ENCODE measurements around the gene FGFR1OP2. TPM values are rescaled to one million over a fixed set of nuclear protein-coding genes. Genes with fewer than 3 reads are reported as not detected.

FGFR1OP2 gene
- total and polyA plus RNA-seq, 2 of the 8 experiments (the other 6 are each of a cell fraction or from before 2014, with no cell fraction given), result 8.8 to 34.4 TPM

DNA sequence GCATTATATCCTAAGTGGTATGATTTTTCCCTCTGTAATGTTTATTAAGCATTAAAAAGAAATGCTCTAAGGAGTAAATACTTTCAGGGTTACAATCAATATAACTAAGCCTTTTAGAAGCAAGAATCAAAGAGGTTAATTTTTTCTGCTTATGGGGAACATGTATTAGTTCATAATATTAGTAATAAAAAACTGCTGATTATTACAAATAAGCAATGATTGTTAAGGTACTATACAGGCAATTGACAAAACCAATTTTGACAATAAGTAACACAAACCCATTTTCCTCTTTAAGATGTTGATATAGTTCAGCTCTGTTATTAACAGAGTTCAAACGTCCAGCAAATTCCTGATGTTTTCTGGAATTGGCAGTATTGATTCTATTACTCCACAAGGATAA, 32.2 kb upstream of the FGFR1OP2 start:
- POLR2A ChIA-PET (ENCODE audit: partially characterized antibody), result no interaction called here
- H4K20me1 ChIP-seq (replicated peaks in 1 of 2; ENCODE audit: control insufficient read depth in 1 of 2, insufficient read depth in 2 of 2, low read length in 2 of 2), result peaks cover 0 to 2% of the 10 kb centered on the region in 2 experiments

More for the DNA sequence above, 32.2 kb upstream of the FGFR1OP2 start:
- WGBS, 2 experiments (ENCODE audit: extremely low coverage in 1 of 2, insufficient coverage in 1 of 2, insufficient read length in 1 of 2, insufficient replicate concordance in 2 of 2, low coverage in 1 of 2, low lambda C conversion rate in 2 of 2, missing lambda C conversion rate in 1 of 2), result 96% methylated on average over 1 of the region's 1 CpG; no CpG with 5 or more reads in 1 of the 2 experiments
- Histone ChIP-seq H3K14ac (ENCODE audit: insufficient read length) (no peak overlapping the region), H3K4me1 (replicated peaks in 1 of 4; ENCODE audit: control insufficient read depth in 3 of 4, insufficient read depth in 4 of 4, low read length in 3 of 4) (no peaks in the 10 kb centered on the region), H3K27me3 (replicated peaks in 1 of 4; ENCODE audit: control insufficient read depth in 3 of 4, extremely low read depth in 1 of 4, insufficient read depth in 3 of 4, low read length in 3 of 4) (no peaks in the 10 kb centered on the region), H2BK20ac (ENCODE audit: low read length) (no peak overlapping the region), H2BK5ac (ENCODE audit: low read depth, low read length) (no peak overlapping the region), H4K8ac (ENCODE audit: extremely low read depth, insufficient read depth, low read length) (no peak overlapping the region), H2BK15ac (ENCODE audit: low read length) (no peak overlapping the region), H3K36me3 (ENCODE audit: control insufficient read depth in 2 of 4, insufficient read depth in 4 of 4, low read length in 3 of 4) (peaks cover under 1 to 43% (median 17%) of the 10 kb centered on the region in 4 experiments; a peak in 4 of 8 replicates), H3K9ac (replicated peaks in 1 of 4; ENCODE audit: extremely low read depth in 1 of 4, low read depth in 3 of 4, low read length in 3 of 4) (no peak overlapping the region), H2AFZ (ENCODE audit: low read length) (no peak overlapping the region), H3K56ac (replicated peaks; ENCODE audit: insufficient read length, low read depth, low read length) (no peak overlapping the region), H3K18ac (ENCODE audit: extremely low read depth, low read length) (no peak overlapping the region), H3K27ac (ENCODE audit: low read depth, low read length) (no peak overlapping the region), H3K4me2 (ENCODE audit: insufficient read depth in 1 of 2, low read depth in 2 of 2, low read length in 2 of 2) (no peak overlapping the region), H3K9me3 (ENCODE audit: insufficient read depth in 2 of 2, low read depth in 1 of 2, low read length in 1 of 2) (no peaks in the 10 kb centered on the region), H3K4ac (replicated peaks; ENCODE audit: insufficient read length, low read depth, low read length) (no peak overlapping the region), H3K79me2 (ENCODE audit: control insufficient read depth in 1 of 2, insufficient read depth in 2 of 2, low read length in 2 of 2) (no peaks in the 10 kb centered on the region), H3K79me1 (ENCODE audit: low read depth, low read length) (no peaks in the 10 kb centered on the region), H4K5ac (ENCODE audit: insufficient read length, low read depth, low read length) (no peak overlapping the region), H3K4me3 (ENCODE audit: extremely low read depth in 1 of 4, insufficient read depth in 2 of 4, low read depth in 3 of 4, low read length in 4 of 4) (no peak overlapping the region), H2BK120ac (replicated peaks; ENCODE audit: low read depth, low read length) (no peak overlapping the region), H3K23me2 (ENCODE audit: low read depth, low read length) (no peaks in the 10 kb centered on the region), H2BK12ac (ENCODE audit: low read depth, low read length) (no peak overlapping the region), H2AK5ac (ENCODE audit: low read depth, low read length) (no peak overlapping the region), H3K23ac (ENCODE audit: insufficient read length) (no peak overlapping the region), H4K91ac (replicated peaks; ENCODE audit: insufficient read length, low read length) (no peak overlapping the region)
- DNase-seq (ENCODE audit: low read depth in 1 of 2, low spot score in 2 of 2) (no peak), FAIRE-seq (no peak)
- TF ChIP-seq CHD2 (IDR thresholded peaks at IDR 0.05; ENCODE audit: low read length), result no peak
- CTCF ChIA-PET (ENCODE audit: partially characterized antibody), result no interaction called here
